MCF 10A (cell line): ENCODE data around the gene UCK1. TPM values are rescaled to one million over a fixed set of nuclear protein-coding genes. Genes with fewer than 3 reads are reported as not detected.

Experiments used
- BruUV-seq: library from RNA; stranded (reverse); fragments of 400-500 nt; replicated peaks from 2 replicates; lab custom pipeline; 2021; lab: Mats Ljungman, UMichigan
- CTCF ChIA-PET: fragments of 300-600 bp; sonication (Branson Sonifier 250); formaldehyde crosslinking; extraction: SDS; loops from one replicate; lab custom pipeline; 2021; ENCODE audit warnings: antibody characterized with exemption, inconsistent platforms; lab: Yijun Ruan, JAX
- POLR2A ChIA-PET: fragments of 300-600, 350-650 bp; sonication (Branson Sonifier 250); formaldehyde crosslinking; extraction: SDS; loops from one replicate; lab custom pipeline; 2020; ENCODE audit warnings: antibody characterized with exemption, inconsistent platforms; lab: Yijun Ruan, JAX
- DNase-seq: peaks from one replicate; pipeline ENCODE4 v3.0.0-alpha.2; 2018; ENCODE audit not compliant: unreplicated experiment
- H3K27ac Mint-ChIP-seq: one replicate; pipeline ENCODE4 v1.8.0; 2022; ENCODE audit warnings: mild to moderate bottlenecking, low read depth, mixed read lengths; ENCODE audit not compliant: unreplicated experiment
- H3K27me3 Mint-ChIP-seq: one replicate; pipeline ENCODE4 v1.8.0; 2022; ENCODE audit warnings: mixed read lengths; ENCODE audit not compliant: insufficient read depth, unreplicated experiment
- H3K36me3 Mint-ChIP-seq: one replicate; pipeline ENCODE4 v1.8.0; 2022; ENCODE audit warnings: mild to moderate bottlenecking, moderate library complexity, mixed read lengths; ENCODE audit not compliant: insufficient read depth, unreplicated experiment
- H3K4me1 Mint-ChIP-seq: one replicate; pipeline ENCODE4 v1.8.0; 2022; ENCODE audit warnings: mixed read lengths; ENCODE audit not compliant: insufficient read depth, unreplicated experiment
- H3K4me3 Mint-ChIP-seq: one replicate; pipeline ENCODE4 v1.8.0; 2022; ENCODE audit warnings: mild to moderate bottlenecking, moderate library complexity, mixed read lengths; ENCODE audit not compliant: unreplicated experiment
- H3K9me3 Mint-ChIP-seq: one replicate; pipeline ENCODE4 v1.8.0; 2022; ENCODE audit warnings: mixed read lengths; ENCODE audit not compliant: unreplicated experiment
- intact Hi-C: fragments of 100-400 bp; cut with micrococcal nuclease; formaldehyde crosslinking; loops from 2 replicates; pipeline ENCODE4 v1.14.1; 2022
- total RNA-seq: library from RNA; stranded (reverse); gene quantifications from 2 replicates; pipeline ENCODE4 v1.2.3, GENCODE V29; 2022
- TF ChIP-seq, protein P1 (sequence below): fragments of 200-600 bp; IDR thresholded peaks from one replicate; pipeline ENCODE4 v1.8.0; 2022; ENCODE audit warnings: antibody characterized with exemption, mild to moderate bottlenecking; ENCODE audit not compliant: unreplicated experiment

UCK1 gene
- total RNA-seq, 1 experiment from 2014 or later = 20.0 TPM

- H3K36me3 Mint-ChIP-seq = peaks cover 35% of the 10 kb centered on the region
- no peaks in the 10 kb centered on the region for H3K27me3 Mint-ChIP-seq
- POLR2A ChIA-PET = interaction anchor here (0.6 kb wide), 1 partner anchor 29 kb away, joined by 3 read pairs; no protein-coding TSS in a partner anchor
- no TSS peak for BruUV-seq
- TF ChIP-seq, protein P1, sequence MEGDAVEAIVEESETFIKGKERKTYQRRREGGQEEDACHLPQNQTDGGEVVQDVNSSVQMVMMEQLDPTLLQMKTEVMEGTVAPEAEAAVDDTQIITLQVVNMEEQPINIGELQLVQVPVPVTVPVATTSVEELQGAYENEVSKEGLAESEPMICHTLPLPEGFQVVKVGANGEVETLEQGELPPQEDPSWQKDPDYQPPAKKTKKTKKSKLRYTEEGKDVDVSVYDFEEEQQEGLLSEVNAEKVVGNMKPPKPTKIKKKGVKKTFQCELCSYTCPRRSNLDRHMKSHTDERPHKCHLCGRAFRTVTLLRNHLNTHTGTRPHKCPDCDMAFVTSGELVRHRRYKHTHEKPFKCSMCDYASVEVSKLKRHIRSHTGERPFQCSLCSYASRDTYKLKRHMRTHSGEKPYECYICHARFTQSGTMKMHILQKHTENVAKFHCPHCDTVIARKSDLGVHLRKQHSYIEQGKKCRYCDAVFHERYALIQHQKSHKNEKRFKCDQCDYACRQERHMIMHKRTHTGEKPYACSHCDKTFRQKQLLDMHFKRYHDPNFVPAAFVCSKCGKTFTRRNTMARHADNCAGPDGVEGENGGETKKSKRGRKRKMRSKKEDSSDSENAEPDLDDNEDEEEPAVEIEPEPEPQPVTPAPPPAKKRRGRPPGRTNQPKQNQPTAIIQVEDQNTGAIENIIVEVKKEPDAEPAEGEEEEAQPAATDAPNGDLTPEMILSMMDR = no peak
- H3K4me1 Mint-ChIP-seq = no peaks in the 10 kb centered on the region
- H3K27ac Mint-ChIP-seq = peak overlapping the region; percentile 14
- H3K4me3 Mint-ChIP-seq = no peak overlapping the region
- H3K9me3 Mint-ChIP-seq = no peaks in the 10 kb centered on the region
- CTCF ChIA-PET = interaction anchor here (0.8 kb wide), 1 partner anchor 13 kb away, joined by 3 read pairs; no protein-coding TSS in a partner anchor
- no peak for DNase-seq
- intact Hi-C loops = no loop called here
Measured at GRCh38 chr9:131578731-131579504, 47.9 kb upstream of the UCK1 start.

- Mint-ChIP-seq H3K27ac (no peak overlapping the region), H3K27me3 (no peaks in the 10 kb centered on the region), H3K4me1 (no peaks in the 10 kb centered on the region), H3K36me3 (peaks cover 34% of the 10 kb centered on the region), H3K9me3 (no peaks in the 10 kb centered on the region), H3K4me3 (no peak overlapping the region)
- TSS peak; percentile 31 for BruUV-seq
- POLR2A ChIA-PET = no interaction called here
- intact Hi-C loops = no loop called here
- no peak for DNase-seq
- TF ChIP-seq, protein P1 = no peak
- CTCF ChIA-PET = no interaction called here
Measured at GRCh38 chr9:131578021-131578420, 47.0 kb upstream of the UCK1 start.

- Mint-ChIP-seq H3K4me1 (no peaks in the 10 kb centered on the region), H3K4me3 (no peak overlapping the region)
Measured at GRCh38 chr9:131577005-131578000, 46.2 kb upstream of the UCK1 start.

More at GRCh38 chr9:131577005-131578000, 46.2 kb upstream of the UCK1 start:
- no peak for DNase-seq
- ChIA-PET POLR2A (no interaction called here), CTCF (interaction anchor here (0.6 to 1.0 kb wide), 3 partner anchors 13 to 227 kb away, joined by 3 to 4 read pairs (median 3); no protein-coding TSS in a partner anchor)
- H3K36me3 Mint-ChIP-seq = peaks cover 38% of the 10 kb centered on the region
- BruUV-seq = no TSS peak
- TF ChIP-seq, protein P1 = no peak
- intact Hi-C loops = no loop called here
- no peaks in the 10 kb centered on the region for H3K27me3 Mint-ChIP-seq
- H3K27ac Mint-ChIP-seq = no peak overlapping the region
- H3K9me3 Mint-ChIP-seq = no peaks in the 10 kb centered on the region
